ENCODE results near the gene IGSF9. TPM values are rescaled to one million over a fixed set of nuclear protein-coding genes. Genes with fewer than 3 reads are reported as not detected.

IGSF9 gene
- total RNA-seq, 1 donor from 2014 or later, result 2.0 TPM

DNA sequence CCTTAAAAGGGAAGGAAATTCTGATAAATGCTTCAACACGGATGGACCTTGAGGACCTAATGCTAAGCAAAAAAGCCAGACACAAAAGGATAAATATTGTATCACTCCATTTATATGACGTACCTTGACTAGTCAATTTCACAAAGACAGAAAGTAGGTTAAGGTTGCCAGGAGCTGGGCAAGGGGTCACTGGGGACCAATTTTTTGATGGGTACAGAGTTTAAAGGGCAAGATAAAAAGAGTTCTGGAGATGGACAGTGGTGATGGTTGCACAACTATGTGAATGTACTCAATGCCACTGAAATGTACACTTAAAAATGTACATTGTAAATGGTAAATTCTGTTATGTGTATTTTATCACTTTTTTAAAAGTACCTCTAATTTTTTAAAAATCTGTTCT, 40.7 kb upstream of the IGSF9 start:
- Histone ChIP-seq H3K27ac (no peak overlapping the region), H3K4me1 (no peaks in the 10 kb centered on the region), H3K4me3 (no peak overlapping the region), H3K27me3 (ENCODE audit: low read depth) (no peaks in the 10 kb centered on the region), H3K9me3 (no peaks in the 10 kb centered on the region), H3K36me3 (no peaks in the 10 kb centered on the region)
- intact Hi-C loops (cut with DNase I), result no loop called here
- no peak for ATAC-seq
- no peak for TF ChIP-seq CTCF (IDR thresholded peaks at IDR 0.05)
- DNase-seq, result no peak

DNA sequence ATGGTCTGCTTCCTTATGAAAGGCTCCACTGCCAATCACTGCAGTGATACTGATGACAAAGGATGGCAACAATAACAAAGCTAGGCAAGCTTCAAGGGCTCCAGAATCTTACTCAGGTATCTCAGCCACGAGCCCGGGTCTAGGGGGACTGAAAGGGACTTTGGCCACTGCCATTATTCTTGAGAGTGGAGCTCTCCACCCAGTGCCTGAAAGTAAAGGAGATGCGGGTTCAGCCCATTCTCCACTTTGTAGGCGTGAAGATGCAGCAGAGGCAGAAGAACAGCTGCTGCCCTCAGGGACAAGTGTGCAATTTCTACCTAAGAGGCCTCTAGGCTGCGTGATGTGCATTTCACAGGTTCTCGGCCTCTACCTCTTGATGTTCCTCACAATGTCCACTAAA, 40.1 kb upstream of the IGSF9 start:
- Histone ChIP-seq H3K9me3 (no peaks in the 10 kb centered on the region), H3K4me1 (no peaks in the 10 kb centered on the region), H3K36me3 (no peaks in the 10 kb centered on the region), H3K27me3 (ENCODE audit: low read depth) (no peaks in the 10 kb centered on the region), H3K4me3 (no peak overlapping the region), H3K27ac (no peak overlapping the region)
- no peak for TF ChIP-seq CTCF (IDR thresholded peaks at IDR 0.05)
- intact Hi-C loops (cut with DNase I), result no loop called here
- ATAC-seq (no peak), DNase-seq (no peak)

DNA sequence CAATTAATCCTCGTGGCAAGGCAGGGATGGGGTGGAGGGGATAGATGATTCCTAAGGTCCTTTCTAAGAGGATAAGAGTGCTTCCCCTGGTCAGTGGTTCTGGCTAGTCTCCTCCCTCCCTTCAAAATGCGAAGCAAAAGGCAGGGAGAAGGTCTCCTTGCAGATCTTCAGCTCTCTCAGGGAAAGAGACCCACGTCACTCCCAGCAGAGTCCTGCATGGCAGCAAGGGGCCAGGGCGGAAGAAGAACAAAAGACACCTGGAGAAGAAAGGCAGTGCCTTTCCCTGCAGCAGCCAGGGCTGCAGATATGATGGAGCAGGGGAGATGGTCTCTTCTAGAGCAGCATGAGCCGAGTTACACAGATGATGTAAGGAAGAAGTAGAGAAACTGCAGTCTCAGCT, 38.3 kb upstream of the IGSF9 start:
- no peak for ATAC-seq
- TF ChIP-seq CTCF (IDR thresholded peaks at IDR 0.05), result no peak
- Histone ChIP-seq H3K27ac (no peak overlapping the region), H3K9me3 (no peaks in the 10 kb centered on the region), H3K27me3 (ENCODE audit: low read depth) (no peaks in the 10 kb centered on the region), H3K4me1 (no peaks in the 10 kb centered on the region), H3K36me3 (no peaks in the 10 kb centered on the region), H3K4me3 (no peak overlapping the region)
- intact Hi-C loops (cut with DNase I), result no loop called here
- DNase-seq, result no peak

DNA sequence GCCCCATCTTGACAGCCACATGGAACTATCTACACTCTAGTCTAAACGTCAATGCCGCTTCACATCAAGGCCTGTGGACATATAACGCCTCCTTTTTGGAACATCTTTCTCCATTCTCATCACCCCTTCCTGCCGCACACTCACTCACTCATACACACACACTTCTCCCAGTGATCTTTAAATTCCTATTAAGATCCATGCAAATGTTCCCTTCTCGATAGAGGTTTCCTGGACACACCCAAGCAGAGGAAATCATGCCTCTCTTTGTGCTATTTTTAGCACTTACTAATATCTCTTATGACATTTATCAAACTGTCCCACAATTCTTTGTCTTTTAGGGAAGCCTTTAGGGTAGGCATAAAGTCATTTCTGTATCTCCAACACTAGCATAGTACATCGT, 36.9 kb upstream of the IGSF9 start:
- Histone ChIP-seq H3K27ac (no peak overlapping the region), H3K4me1 (no peaks in the 10 kb centered on the region), H3K27me3 (ENCODE audit: low read depth) (no peaks in the 10 kb centered on the region), H3K4me3 (no peak overlapping the region), H3K36me3 (no peaks in the 10 kb centered on the region), H3K9me3 (no peaks in the 10 kb centered on the region)
- ATAC-seq (no peak), DNase-seq (no peak)
- intact Hi-C loops (cut with DNase I), result no loop called here
- TF ChIP-seq CTCF (IDR thresholded peaks at IDR 0.05), result no peak

- Histone ChIP-seq H3K4me1 (no peaks in the 10 kb centered on the region), H3K27ac (no peak overlapping the region), H3K4me3 (no peak overlapping the region), H3K9me3 (no peaks in the 10 kb centered on the region), H3K36me3 (no peaks in the 10 kb centered on the region), H3K27me3 (ENCODE audit: low read depth) (no peaks in the 10 kb centered on the region)
- DNase-seq, result no peak
- intact Hi-C loops (cut with DNase I), result no loop called here
- no peak for TF ChIP-seq CTCF (IDR thresholded peaks at IDR 0.05)
- ATAC-seq, result no peak
These were observed 36.1 kb upstream of the IGSF9 start for GRCh38 chr1:159981351-159982055.

All from lower lobe of right lung (tissue), 2 donors.